Measurements from ENCODE around the gene EYS.

The EYS gene

GRCh38 chr6:64539917-64540316 is 1167.1 kb downstream of the EYS start:
- TF ChIP-seq MYC (IDR thresholded peaks at IDR 0.05; ENCODE audit: low read depth, low read length) (no peak), MAX (IDR thresholded peaks at IDR 0.05; ENCODE audit: low read depth, low read length) (no peak), POLR2A (IDR thresholded peaks at IDR 0.05; ENCODE audit: extremely low read depth, insufficient read length) (no peak)
- TF ChIP-seq, protein P1, sequence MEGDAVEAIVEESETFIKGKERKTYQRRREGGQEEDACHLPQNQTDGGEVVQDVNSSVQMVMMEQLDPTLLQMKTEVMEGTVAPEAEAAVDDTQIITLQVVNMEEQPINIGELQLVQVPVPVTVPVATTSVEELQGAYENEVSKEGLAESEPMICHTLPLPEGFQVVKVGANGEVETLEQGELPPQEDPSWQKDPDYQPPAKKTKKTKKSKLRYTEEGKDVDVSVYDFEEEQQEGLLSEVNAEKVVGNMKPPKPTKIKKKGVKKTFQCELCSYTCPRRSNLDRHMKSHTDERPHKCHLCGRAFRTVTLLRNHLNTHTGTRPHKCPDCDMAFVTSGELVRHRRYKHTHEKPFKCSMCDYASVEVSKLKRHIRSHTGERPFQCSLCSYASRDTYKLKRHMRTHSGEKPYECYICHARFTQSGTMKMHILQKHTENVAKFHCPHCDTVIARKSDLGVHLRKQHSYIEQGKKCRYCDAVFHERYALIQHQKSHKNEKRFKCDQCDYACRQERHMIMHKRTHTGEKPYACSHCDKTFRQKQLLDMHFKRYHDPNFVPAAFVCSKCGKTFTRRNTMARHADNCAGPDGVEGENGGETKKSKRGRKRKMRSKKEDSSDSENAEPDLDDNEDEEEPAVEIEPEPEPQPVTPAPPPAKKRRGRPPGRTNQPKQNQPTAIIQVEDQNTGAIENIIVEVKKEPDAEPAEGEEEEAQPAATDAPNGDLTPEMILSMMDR (IDR thresholded peaks at IDR 0.05; ENCODE audit: low read depth, low read length), result no peak
- no peak for DNase-seq (ENCODE audit: low read depth)
- no peak overlapping the region for H3K4me3 ChIP-seq (ENCODE audit: low read depth, low read length)

DNA sequence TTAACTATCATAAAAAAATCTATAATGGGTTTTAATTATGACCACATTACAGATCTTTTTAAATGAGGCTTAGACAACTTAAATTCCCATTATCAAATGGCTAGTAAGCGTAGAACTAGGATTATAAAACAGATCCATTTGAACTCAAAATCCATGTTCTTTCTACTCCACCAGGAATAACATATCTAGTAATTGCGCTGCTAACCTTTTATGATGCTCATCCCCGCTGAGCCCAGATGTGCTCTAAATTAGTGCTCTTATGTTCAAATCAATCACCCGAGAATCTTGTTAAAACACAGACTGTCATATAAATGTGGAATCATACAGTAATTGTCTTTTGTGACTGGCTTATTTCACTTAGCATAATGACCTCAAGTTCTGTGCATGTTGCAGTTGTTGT is 1168.3 kb downstream of the EYS start:
- no peak overlapping the region for H3K4me3 ChIP-seq (ENCODE audit: low read depth, low read length)
- TF ChIP-seq MYC (IDR thresholded peaks at IDR 0.05; ENCODE audit: low read depth, low read length) (no peak), POLR2A (IDR thresholded peaks at IDR 0.05; ENCODE audit: extremely low read depth, insufficient read length) (no peak), MAX (IDR thresholded peaks at IDR 0.05; ENCODE audit: low read depth, low read length) (no peak)
- TF ChIP-seq, protein P1 (IDR thresholded peaks at IDR 0.05; ENCODE audit: low read depth, low read length), result no peak
- DNase-seq (ENCODE audit: low read depth), result no peak

- no peak for DNase-seq (ENCODE audit: low read depth)
- TF ChIP-seq MYC (IDR thresholded peaks at IDR 0.05; ENCODE audit: low read depth, low read length) (no peak), MAX (IDR thresholded peaks at IDR 0.05; ENCODE audit: low read depth, low read length) (no peak), POLR2A (IDR thresholded peaks at IDR 0.05; ENCODE audit: extremely low read depth, insufficient read length) (no peak)
- TF ChIP-seq, protein P1 (IDR thresholded peaks at IDR 0.05; ENCODE audit: low read depth, low read length), result no peak
- no peak overlapping the region for H3K4me3 ChIP-seq (ENCODE audit: low read depth, low read length)
Measured at GRCh38 chr6:64527899-64528298, 1179.1 kb downstream of the EYS start.

DNA sequence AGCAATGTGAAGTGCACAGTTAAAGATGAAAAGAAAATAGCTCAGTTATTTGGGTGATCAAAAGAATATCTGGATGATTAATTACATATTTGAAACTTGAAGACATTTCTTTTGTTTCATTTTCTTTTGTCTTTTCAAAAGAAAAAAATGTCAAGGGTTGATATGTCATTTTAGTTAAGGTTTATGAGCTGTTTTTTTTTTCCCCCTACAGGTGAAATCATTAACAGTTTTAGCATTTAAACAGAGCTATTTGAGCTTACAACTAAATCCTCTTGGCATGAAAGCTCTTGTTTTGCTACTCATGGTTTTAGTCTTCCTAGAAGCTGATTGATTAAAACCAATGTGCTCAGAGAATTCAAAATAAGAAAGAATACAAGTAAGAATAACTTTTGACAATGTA is 1184.2 kb downstream of the EYS start:
- DNase-seq (ENCODE audit: low read depth), result no peak
- no peak overlapping the region for H3K4me3 ChIP-seq (ENCODE audit: low read depth, low read length)
- TF ChIP-seq MYC (IDR thresholded peaks at IDR 0.05; ENCODE audit: low read depth, low read length) (no peak), POLR2A (IDR thresholded peaks at IDR 0.05; ENCODE audit: extremely low read depth, insufficient read length) (no peak), MAX (IDR thresholded peaks at IDR 0.05; ENCODE audit: low read depth, low read length) (no peak)
- TF ChIP-seq, protein P1 (IDR thresholded peaks at IDR 0.05; ENCODE audit: low read depth, low read length), result no peak

GRCh38 chr6:64520050-64520449 is 1187.0 kb downstream of the EYS start:
- TF ChIP-seq MAX (IDR thresholded peaks at IDR 0.05; ENCODE audit: low read depth, low read length), result no peak
- no peak for TF ChIP-seq POLR2A (IDR thresholded peaks at IDR 0.05; ENCODE audit: extremely low read depth, insufficient read length)
- TF ChIP-seq MYC (IDR thresholded peaks at IDR 0.05; ENCODE audit: low read depth, low read length), result no peak
- TF ChIP-seq, protein P1 (IDR thresholded peaks at IDR 0.05; ENCODE audit: low read depth, low read length), result no peak
- no peak overlapping the region for H3K4me3 ChIP-seq (ENCODE audit: low read depth, low read length)
- DNase-seq (ENCODE audit: low read depth), result peak; percentile 57

GRCh38 chr6:64516393-64516792 is 1190.6 kb downstream of the EYS start:
- TF ChIP-seq POLR2A (IDR thresholded peaks at IDR 0.05; ENCODE audit: extremely low read depth, insufficient read length), result no peak
- no peak for TF ChIP-seq MYC (IDR thresholded peaks at IDR 0.05; ENCODE audit: low read depth, low read length)
- TF ChIP-seq MAX (IDR thresholded peaks at IDR 0.05; ENCODE audit: low read depth, low read length), result no peak
- no peak overlapping the region for H3K4me3 ChIP-seq (ENCODE audit: low read depth, low read length)
- DNase-seq (ENCODE audit: low read depth), result no peak
